Mammary epithelial cell (primary cell): ENCODE measurements around the gene LSM6.

ENCODE experiments used
- EZH2 ChIP-seq: IDR thresholded peaks from 2 replicates; pipeline ENCODE4 v1.6.1; 2012; ENCODE audit warnings: low read length, inconsistent platforms, borderline replicate concordance
- TF ChIP-seq, protein P1 (sequence below), 2 donors: IDR thresholded peaks in 1 of 2; conservative IDR thresholded peaks in 1 of 2; 2 replicates each; pipeline ENCODE4 v1.5.1; 2011 to 2012; ENCODE audit warnings: inconsistent platforms in 2 of 2, low read length in 2 of 2, mild to moderate bottlenecking in 2 of 2, control low read depth in 1 of 2, low read depth in 1 of 2; ENCODE audit not compliant: insufficient read depth in 1 of 2; ENCODE audit errors: extremely low read depth in 1 of 2

DNA sequence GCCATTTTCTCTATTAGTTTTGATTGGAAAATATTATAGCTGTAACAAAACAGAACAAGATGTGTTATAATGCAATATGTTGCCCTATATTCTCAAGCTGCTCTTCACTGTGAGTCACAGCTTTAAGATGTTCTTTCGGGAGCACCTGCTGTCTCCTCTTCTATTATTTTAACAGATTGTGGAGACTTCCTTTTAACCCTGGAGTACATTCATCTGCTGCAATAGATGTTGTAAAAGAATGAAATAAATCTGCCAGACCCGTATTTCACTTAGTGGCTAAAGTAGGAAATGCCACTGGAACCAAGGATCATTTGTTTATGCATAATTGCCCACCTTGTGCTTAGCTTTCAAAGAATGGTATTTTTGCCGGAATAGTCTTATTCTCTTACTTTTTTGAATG, 11.1 kb downstream of the LSM6 start:
- TF ChIP-seq, protein P1, sequence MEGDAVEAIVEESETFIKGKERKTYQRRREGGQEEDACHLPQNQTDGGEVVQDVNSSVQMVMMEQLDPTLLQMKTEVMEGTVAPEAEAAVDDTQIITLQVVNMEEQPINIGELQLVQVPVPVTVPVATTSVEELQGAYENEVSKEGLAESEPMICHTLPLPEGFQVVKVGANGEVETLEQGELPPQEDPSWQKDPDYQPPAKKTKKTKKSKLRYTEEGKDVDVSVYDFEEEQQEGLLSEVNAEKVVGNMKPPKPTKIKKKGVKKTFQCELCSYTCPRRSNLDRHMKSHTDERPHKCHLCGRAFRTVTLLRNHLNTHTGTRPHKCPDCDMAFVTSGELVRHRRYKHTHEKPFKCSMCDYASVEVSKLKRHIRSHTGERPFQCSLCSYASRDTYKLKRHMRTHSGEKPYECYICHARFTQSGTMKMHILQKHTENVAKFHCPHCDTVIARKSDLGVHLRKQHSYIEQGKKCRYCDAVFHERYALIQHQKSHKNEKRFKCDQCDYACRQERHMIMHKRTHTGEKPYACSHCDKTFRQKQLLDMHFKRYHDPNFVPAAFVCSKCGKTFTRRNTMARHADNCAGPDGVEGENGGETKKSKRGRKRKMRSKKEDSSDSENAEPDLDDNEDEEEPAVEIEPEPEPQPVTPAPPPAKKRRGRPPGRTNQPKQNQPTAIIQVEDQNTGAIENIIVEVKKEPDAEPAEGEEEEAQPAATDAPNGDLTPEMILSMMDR (conservative IDR thresholded peaks at IDR 0.05 in 1 of 2, IDR thresholded peaks at IDR 0.05 in 1 of 2; ENCODE audit: extremely low read depth in 1 of 2, insufficient read depth in 1 of 2, low read depth in 1 of 2, low read length in 2 of 2) = no peak
- TF ChIP-seq EZH2 = no peak
